H1 (cell line): ENCODE data around the gene CHPF. TPM values are rescaled to one million over a fixed set of nuclear protein-coding genes. Genes with fewer than 3 reads are reported as not detected.
A peak's percentile ranks its signal among the peaks of the same experiment; 100 is the strongest.

ENCODE experiments used
- CTCF ChIA-PET: fragments of 300-600 bp; sonication (Branson Sonifier 250); formaldehyde crosslinking; loops from one replicate; lab custom pipeline; 2021; ENCODE audit not compliant: partially characterized antibody; lab: Charles Lee
- POLR2A ChIA-PET: fragments of 300-600 bp; sonication (Branson Sonifier 250); formaldehyde crosslinking; loops from one replicate; lab custom pipeline; 2021; ENCODE audit warnings: inconsistent platforms; ENCODE audit not compliant: partially characterized antibody; lab: Charles Lee
- DNase-seq, 2 experiments: peaks; one replicate each; pipeline versions ENCODE4 v3.0.0 to v3.0.0-alpha.2; 2010 to 2022; ENCODE audit warnings: low spot score in 2 of 2, low read depth in 1 of 2, mixed read lengths in 1 of 2
- FAIRE-seq: peaks from 2 replicates; lab custom pipeline; 2011; peaks lifted over from hg19 to GRCh38; lab: Jason Lieb, UNC
- H2AFZ ChIP-seq: 2 replicates; pipeline ENCODE4 v1.8.1; 2012; ENCODE audit warnings: low read length, inconsistent platforms
- H2AK5ac ChIP-seq: 2 replicates; pipeline ENCODE4 v1.6.1; 2013; ENCODE audit warnings: low read depth, low read length
- H2BK120ac ChIP-seq: replicated peaks from 2 replicates; pipeline ENCODE3; 2013; ENCODE audit warnings: low read depth, low read length, inconsistent platforms
- H2BK12ac ChIP-seq: 2 replicates; pipeline ENCODE4 v1.6.1; 2013; ENCODE audit warnings: low read depth, low read length
- H2BK15ac ChIP-seq: 2 replicates; pipeline ENCODE4 v1.6.1; 2013; ENCODE audit warnings: low read length
- H2BK20ac ChIP-seq: 2 replicates; pipeline ENCODE4 v1.6.1; 2013; ENCODE audit warnings: low read length
- H2BK5ac ChIP-seq: 2 replicates; pipeline ENCODE4 v1.6.1; 2013; ENCODE audit warnings: low read depth, low read length
- H3K14ac ChIP-seq: 2 replicates; pipeline ENCODE4 v1.6.1; 2013; ENCODE audit warnings: inconsistent platforms; ENCODE audit not compliant: insufficient read length
- H3K18ac ChIP-seq: 2 replicates; pipeline ENCODE4 v1.6.1; 2013; ENCODE audit warnings: low read length; ENCODE audit errors: extremely low read depth
- H3K23ac ChIP-seq: 2 replicates; pipeline ENCODE4 v1.6.1; 2013; ENCODE audit warnings: inconsistent platforms; ENCODE audit not compliant: insufficient read length
- H3K23me2 ChIP-seq: 2 replicates; pipeline ENCODE4 v1.6.1; 2013; ENCODE audit warnings: low read depth, low read length
- H3K27ac ChIP-seq: 2 replicates; pipeline ENCODE4 v1.6.1; 2011; ENCODE audit warnings: low read depth, low read length, inconsistent platforms
- H3K27me3 ChIP-seq, 4 experiments: replicated peaks in 1 of 4; 1 replicate in 1 of 4; 2 replicates in 3 of 4; pipeline versions ENCODE4 v1.6.1 to v1.8.1; 2011 to 2013; ENCODE audit warnings: low read length in 3 of 4, mild to moderate bottlenecking in 3 of 4, inconsistent platforms in 2 of 4, mixed read lengths in 2 of 4, moderate library complexity in 1 of 4; ENCODE audit not compliant: control insufficient read depth in 3 of 4, insufficient read depth in 3 of 4; ENCODE audit errors: extremely low read depth in 1 of 4
- H3K36me3 ChIP-seq, 4 experiments: 2 replicates each; pipeline versions ENCODE4 v1.6.1 to v1.8.1; 2011 to 2013; ENCODE audit warnings: mild to moderate bottlenecking in 4 of 4, low read length in 3 of 4, moderate library complexity in 2 of 4, control low read depth in 1 of 4, inconsistent platforms in 1 of 4; ENCODE audit not compliant: insufficient read depth in 4 of 4, control insufficient read depth in 2 of 4
- H3K4ac ChIP-seq: replicated peaks from 2 replicates; pipeline ENCODE3; 2013; ENCODE audit warnings: low read length, low read depth, mixed read lengths, inconsistent platforms; ENCODE audit not compliant: insufficient read length
- H3K4me1 ChIP-seq, 4 experiments: replicated peaks in 1 of 4; 1 replicate in 1 of 4; 2 replicates in 3 of 4; pipeline versions ENCODE4 v1.6.1 to v1.8.1; 2011 to 2013; ENCODE audit warnings: low read length in 3 of 4, inconsistent platforms in 2 of 4, mixed read lengths in 1 of 4; ENCODE audit not compliant: insufficient read depth in 4 of 4, control insufficient read depth in 3 of 4
- H3K4me2 ChIP-seq, 2 experiments: 2 replicates each; pipeline versions ENCODE4 v1.6.1 to v1.8.1; 2011 to 2013; ENCODE audit warnings: low read depth in 2 of 2, low read length in 2 of 2, control low read depth in 1 of 2, inconsistent platforms in 1 of 2, mild to moderate bottlenecking in 1 of 2; ENCODE audit not compliant: insufficient read depth in 1 of 2
- H3K4me3 ChIP-seq, 4 experiments: fragments of 200-600, 300-600 bp in 1 of 4; sonication (generic), shearing (Covaris generic), sonication (Bioruptor Twin) in 1 of 4; 2 replicates each; pipeline versions ENCODE4 v1.5.1 to v1.8.1; 2011 to 2016; ENCODE audit warnings: low read length in 4 of 4, low read depth in 3 of 4, control low read depth in 2 of 4, inconsistent platforms in 2 of 4, mild to moderate bottlenecking in 2 of 4, mixed read lengths in 1 of 4, moderate library complexity in 1 of 4; ENCODE audit not compliant: insufficient read depth in 2 of 4; ENCODE audit errors: extremely low read depth in 1 of 4
- H3K56ac ChIP-seq: replicated peaks from 2 replicates; pipeline ENCODE3; 2013; ENCODE audit warnings: low read depth, mild to moderate bottlenecking, mixed read lengths, low read length, inconsistent platforms; ENCODE audit not compliant: insufficient read length
- H3K79me1 ChIP-seq: 2 replicates; pipeline ENCODE4 v1.6.1; 2013; ENCODE audit warnings: low read depth, low read length, control low read depth
- H3K79me2 ChIP-seq, 2 experiments: 2 replicates each; pipeline versions ENCODE4 v1.6.1 to v1.8.1; 2012 to 2013; ENCODE audit warnings: low read length in 2 of 2, mild to moderate bottlenecking in 2 of 2, inconsistent platforms in 1 of 2; ENCODE audit not compliant: insufficient read depth in 2 of 2, control insufficient read depth in 1 of 2
- H3K9ac ChIP-seq, 4 experiments: replicated peaks in 1 of 4; 1 replicate in 1 of 4; 2 replicates in 3 of 4; pipeline versions ENCODE4 v1.6.1 to v1.8.1; 2011 to 2013; ENCODE audit warnings: low read depth in 3 of 4, low read length in 3 of 4, control low read depth in 2 of 4, mild to moderate bottlenecking in 2 of 4, moderate library complexity in 2 of 4, inconsistent platforms in 1 of 4; ENCODE audit errors: extremely low read depth in 1 of 4
- H3K9me3 ChIP-seq, 2 experiments: 2 replicates each; pipeline versions ENCODE4 v1.6.1 to v1.8.1; 2012 to 2013; ENCODE audit warnings: mild to moderate bottlenecking in 2 of 2, moderate library complexity in 2 of 2, control low read depth in 1 of 2, inconsistent platforms in 1 of 2, low read depth in 1 of 2, low read length in 1 of 2, mixed read lengths in 1 of 2; ENCODE audit not compliant: insufficient read depth in 2 of 2
- H4K20me1 ChIP-seq, 2 experiments: replicated peaks in 1 of 2; 2 replicates each; pipeline versions ENCODE3 to v1.8.1; 2011 to 2013; ENCODE audit warnings: inconsistent platforms in 2 of 2, low read length in 2 of 2, mild to moderate bottlenecking in 1 of 2; ENCODE audit not compliant: insufficient read depth in 2 of 2, control insufficient read depth in 1 of 2
- H4K5ac ChIP-seq: 2 replicates; pipeline ENCODE4 v1.6.1; 2013; ENCODE audit warnings: low read length, low read depth, mixed read lengths, inconsistent platforms; ENCODE audit not compliant: insufficient read length
- H4K8ac ChIP-seq: 2 replicates; pipeline ENCODE4 v1.8.0; 2013; ENCODE audit warnings: mild to moderate bottlenecking, moderate library complexity, low read length, inconsistent platforms; ENCODE audit not compliant: insufficient read depth; ENCODE audit errors: extremely low read depth
- H4K91ac ChIP-seq: replicated peaks from 2 replicates; pipeline ENCODE3; 2013; ENCODE audit warnings: low read length, mixed read lengths, inconsistent platforms; ENCODE audit not compliant: insufficient read length
- CBX8 ChIP-seq: fragments of 300-800, 300-1000 bp; sonication (generic); IDR thresholded peaks from 2 replicates; pipeline ENCODE4 v1.7.1; 2016; ENCODE audit warnings: low read depth, low read length, borderline replicate concordance
- CEBPB ChIP-seq: IDR thresholded peaks from 2 replicates; pipeline ENCODE4 v1.6.1; 2012; ENCODE audit warnings: low read depth, low read length
- EGR1 ChIP-seq: IDR thresholded peaks from 2 replicates; pipeline ENCODE4 v1.6.1; 2011; ENCODE audit warnings: low read depth, low read length, borderline replicate concordance
- EZH2 ChIP-seq: fragments of 200-600 bp; sonication (generic); IDR thresholded peaks from 2 replicates; pipeline ENCODE4 v1.7.1; 2012; ENCODE audit warnings: low read depth, mild to moderate bottlenecking, moderate library complexity, low read length, inconsistent platforms; ENCODE audit not compliant: severe bottlenecking
- JUN ChIP-seq: IDR thresholded peaks from 2 replicates; pipeline ENCODE4 v1.6.1; 2011; ENCODE audit warnings: low read depth, mild to moderate bottlenecking, improper control_type of control experiment, low read length
- POLR2AphosphoS5 ChIP-seq: IDR thresholded peaks from 2 replicates; pipeline ENCODE4 v1.6.1; 2011; ENCODE audit warnings: low read depth, low read length
- SIRT6 ChIP-seq: IDR thresholded peaks from one replicate; pipeline ENCODE4 v1.7.1; 2012; ENCODE audit warnings: low read length, inconsistent platforms
- SP1 ChIP-seq: IDR thresholded peaks from 2 replicates; pipeline ENCODE4 v1.6.1; 2011; ENCODE audit warnings: low read depth, low read length
- SUZ12 ChIP-seq: fragments of 200-600 bp; sonication (generic); IDR thresholded peaks from 2 replicates; pipeline ENCODE4 v1.6.1; 2012; ENCODE audit warnings: mild to moderate bottlenecking, inconsistent platforms, low read length, moderate library complexity, mixed read lengths
- USF2 ChIP-seq: IDR thresholded peaks from 2 replicates; pipeline ENCODE4 v1.6.1; 2011; ENCODE audit warnings: low read length, improper control_type of control experiment
- YY1 ChIP-seq: IDR thresholded peaks from 2 replicates; pipeline ENCODE4 v1.6.1; 2011; ENCODE audit warnings: low read depth, mild to moderate bottlenecking, low read length
- WGBS, 2 experiments: shearing (Covaris generic) in 1 of 2; methylation state at CpG; one replicate each; pipeline versions ENCODE4 v1.1.6 to v1.1.7; 2013 to 2015; ENCODE audit warnings: low lambda C conversion rate in 2 of 2, mixed read lengths in 2 of 2, inconsistent platforms in 1 of 2, low coverage in 1 of 2, missing lambda C conversion rate in 1 of 2; ENCODE audit not compliant: insufficient replicate concordance in 2 of 2, insufficient coverage in 1 of 2, insufficient read length in 1 of 2; ENCODE audit errors: extremely low coverage in 1 of 2, missing lambda C conversion rate in 1 of 2; 5-methylcytosine and 5-hydroxymethylcytosine counted together
- polyA plus RNA-seq, 7 experiments: library from polyadenylated mRNA; depleted of rRNA in 3 of 7; stranded (reverse) in 5 of 7; unstranded in 2 of 7; fragments of >200 nt in 5 of 7; fragments of 200-250 nt in 2 of 7; gene quantifications; 1 replicate in 5 of 7; 2 replicates in 1 of 7; 4 replicates in 1 of 7; pipeline versions ENCODE4 v1.2.1 to v1.2.3, GENCODE V29; 2011 to 2013; ENCODE audit warnings: missing spikeins in 2 of 7, mixed read lengths in 2 of 7
- total RNA-seq: library from RNA; stranded (reverse); fragmentation: NEBNext Ultra II Directional; extraction: Animal tissue kit (Norgen Biotek cat#: 25700); gene quantifications from 2 replicates; pipeline ENCODE4 v1.2.1, GENCODE V29; 2021

Gene CHPF
- total and polyA plus RNA-seq, 2 of the 8 experiments (the other 6 are each of a cell fraction or from before 2014, with no cell fraction given): 62.9 to 67.3 TPM

GRCh38 chr2:219512524-219513216, 30.9 kb downstream of the CHPF start:
- Histone ChIP-seq H2BK120ac (peak overlapping the region; percentile 33), H3K56ac (no peak overlapping the region), H3K14ac (no peak overlapping the region), H4K5ac (no peak overlapping the region), H3K79me2 (no peaks in the 10 kb centered on the region), H2AK5ac (no peak overlapping the region), H4K20me1 (peaks cover 2 to 5% of the 10 kb centered on the region in 2 experiments), H4K8ac (no peak overlapping the region; the same call in 1 of the 2 replicates), H2BK15ac (no peak overlapping the region), H3K4me1 (peaks cover 4 to 57% (median 48%) of the 10 kb centered on the region in 4 experiments), H4K91ac (peak overlapping the region; percentile 72), H3K36me3 (no peaks in the 10 kb centered on the region), H3K27ac (no peak overlapping the region), H2BK12ac (peak overlapping the region; percentile 75; the same call in 1 of the 2 replicates), H3K4me3 (no peak overlapping the region), H3K9me3 (no peaks in the 10 kb centered on the region), H3K4ac (no peak overlapping the region), H2BK5ac (no peak overlapping the region; the same call in 1 of the 2 replicates), H3K18ac (peak overlapping the region; percentile 71; the same call in 1 of the 2 replicates), H3K9ac (no peak overlapping the region), H3K4me2 (peak overlapping the region in 1 of 2 experiments; percentile 40; a peak in 2 of 4 replicates), H3K23me2 (peaks cover 9% of the 10 kb centered on the region), H3K79me1 (no peaks in the 10 kb centered on the region), H3K23ac (no peak overlapping the region), H2BK20ac (no peak overlapping the region), H3K27me3 (peaks cover 2 to 49% (median 46%) of the 10 kb centered on the region in 4 experiments), H2AFZ (no peak overlapping the region)
- 52% methylated on average over 13 of the region's 16 CpGs; no CpG with 5 or more reads in 1 of the 2 experiments for WGBS, 2 experiments
- no peak for FAIRE-seq
- POLR2A ChIA-PET: interaction anchor here (0.5 to 11.0 kb wide), 4 partner anchors 11 to 82 kb away, joined by 3 to 216 read pairs (median 4); partner anchors contain the start of gene GMPPA
- DNase-seq: no peak
- CTCF ChIA-PET: interaction anchor here (0.6 to 113.1 kb wide), 7 partner anchors 9 to 110 kb away, joined by 3 to 7248 read pairs (median 18); partner anchors contain the start of genes CHPF, DES, GMPPA and SPEG
- TF ChIP-seq EGR1 (no peak), CBX8 (no peak), SP1 (no peak), EZH2 (no peak), USF2 (no peak), YY1 (no peak), SIRT6 (no peak), JUN (no peak), SUZ12 (no peak), CEBPB (no peak), POLR2AphosphoS5 (no peak)
